Right atrium auricular region (tissue), 2 donors: ENCODE data around the gene PSMD10. TPM values are rescaled to one million over a fixed set of nuclear protein-coding genes. Genes with fewer than 3 reads are reported as not detected.

ENCODE experiments used
- DNase-seq: peaks from one replicate; pipeline ENCODE4 v3.0.0-alpha.2; 2019; ENCODE audit warnings: low spot score
- H3K27ac ChIP-seq, 2 donors: fragments of 200-600 bp; sonication (generic); 1 replicate in 1 of 2; 2 replicates in 1 of 2; pipeline ENCODE4 v1.5.1; 2016 to 2019
- H3K27me3 ChIP-seq, 2 donors: fragments of 200-600 bp; sonication (generic); one replicate each; pipeline versions ENCODE4 v1.5.1 to v1.6.0; 2017 to 2019
- H3K36me3 ChIP-seq: fragments of 200-600 bp; sonication (generic); one replicate; pipeline ENCODE4 v1.5.1; 2016
- H3K4me1 ChIP-seq, 2 donors: fragments of 200-600 bp; sonication (generic); one replicate each; pipeline versions ENCODE4 v1.5.1 to v1.6.0; 2017 to 2019
- H3K4me3 ChIP-seq, 2 donors: fragments of 200-600 bp; sonication (generic); 1 replicate in 1 of 2; 2 replicates in 1 of 2; pipeline ENCODE4 v1.5.1; 2017 to 2019; ENCODE audit warnings: mild to moderate bottlenecking in 1 of 2, moderate library complexity in 1 of 2
- H3K9me3 ChIP-seq, 2 donors: fragments of 200-600 bp; sonication (generic); one replicate each; pipeline ENCODE4 v1.5.1; 2019
- CTCF ChIP-seq, 2 donors: fragments of 200-600 bp; sonication (generic); IDR thresholded peaks; one replicate each; pipeline ENCODE4 v1.5.1; 2019; ENCODE audit warnings: antibody characterized with exemption in 2 of 2
- total RNA-seq, 2 donors: library from RNA; depleted of rRNA; stranded (reverse); fragments of >200 nt; gene quantifications; one replicate each; pipeline ENCODE4 v1.1.0, GENCODE V29; 2016

PSMD10 gene
- total RNA-seq, 2 donors from 2014 or later = 22.5 to 23.6 TPM

GRCh38 chrX:108122748-108123147 lies 31.4 kb upstream of the PSMD10 start:
- peak overlapping the region in 1 of 2 donors; percentile 12 for H3K27ac ChIP-seq
- H3K9me3 ChIP-seq = no peaks in the 10 kb centered on the region
- H3K4me3 ChIP-seq = no peak overlapping the region
- H3K36me3 ChIP-seq = no peaks in the 10 kb centered on the region
- H3K27me3 ChIP-seq = no peaks in the 10 kb centered on the region
- DNase-seq = no peak
- peaks cover 0 to 31% of the 10 kb centered on the region in 2 donors for H3K4me1 ChIP-seq
- no peak for TF ChIP-seq CTCF (IDR thresholded peaks at IDR 0.05)

- Histone ChIP-seq H3K9me3 (no peaks in the 10 kb centered on the region), H3K4me3 (no peak overlapping the region), H3K36me3 (no peaks in the 10 kb centered on the region), H3K4me1 (peaks cover 0 to 31% of the 10 kb centered on the region in 2 donors), H3K27ac (peak overlapping the region in 1 of 2 donors; percentile 39), H3K27me3 (no peaks in the 10 kb centered on the region)
- no peak for TF ChIP-seq CTCF (IDR thresholded peaks at IDR 0.05)
- no peak for DNase-seq
Observed at GRCh38 chrX:108121291-108121690, 29.9 kb upstream of the PSMD10 start.

GRCh38 chrX:108117988-108118387 lies 26.6 kb upstream of the PSMD10 start:
- Histone ChIP-seq H3K4me1 (peaks cover 0 to 19% of the 10 kb centered on the region in 2 donors), H3K9me3 (no peaks in the 10 kb centered on the region), H3K27me3 (no peaks in the 10 kb centered on the region), H3K36me3 (no peaks in the 10 kb centered on the region), H3K4me3 (no peak overlapping the region), H3K27ac (no peak overlapping the region)
- no peak for DNase-seq
- no peak for TF ChIP-seq CTCF (IDR thresholded peaks at IDR 0.05)

GRCh38 chrX:108114541-108114940 lies 23.2 kb upstream of the PSMD10 start:
- Histone ChIP-seq H3K4me1 (no peaks in the 10 kb centered on the region), H3K9me3 (peaks cover 0 to 3% of the 10 kb centered on the region in 2 donors), H3K27ac (no peak overlapping the region), H3K4me3 (no peak overlapping the region), H3K27me3 (no peaks in the 10 kb centered on the region), H3K36me3 (no peaks in the 10 kb centered on the region)
- no peak for DNase-seq
- TF ChIP-seq CTCF (IDR thresholded peaks at IDR 0.05) = no peak

GRCh38 chrX:108105473-108105872 lies 14.1 kb upstream of the PSMD10 start:
- Histone ChIP-seq H3K27me3 (no peaks in the 10 kb centered on the region), H3K9me3 (peaks cover 0 to 6% of the 10 kb centered on the region in 2 donors), H3K4me3 (no peak overlapping the region), H3K4me1 (no peaks in the 10 kb centered on the region), H3K27ac (no peak overlapping the region), H3K36me3 (no peaks in the 10 kb centered on the region)
- DNase-seq = no peak
- no peak for TF ChIP-seq CTCF (IDR thresholded peaks at IDR 0.05)

GRCh38 chrX:108097380-108097779 lies 6.0 kb upstream of the PSMD10 start:
- no peak overlapping the region for H3K4me3 ChIP-seq
- H3K27me3 ChIP-seq = no peaks in the 10 kb centered on the region
- TF ChIP-seq CTCF (IDR thresholded peaks at IDR 0.05) = no peak
- H3K36me3 ChIP-seq = no peaks in the 10 kb centered on the region
- no peaks in the 10 kb centered on the region for H3K9me3 ChIP-seq
- H3K27ac ChIP-seq = no peak overlapping the region
- H3K4me1 ChIP-seq = no peaks in the 10 kb centered on the region
- DNase-seq = no peak
